WTC11 (cell line): Measurements from ENCODE around the gene PRPF31. TPM values are rescaled to one million over a fixed set of nuclear protein-coding genes. Genes with fewer than 3 reads are reported as not detected.

Source experiments
- ATAC-seq: fragments of 200-7000 bp; cut with Tn5 transposase; 2 replicates; pipeline ENCODE4 v1.10.0; 2021; ENCODE audit warnings: mild to moderate bottlenecking, moderate library complexity
- CTCF ChIA-PET: fragments of 300-600 bp; sonication (Branson Sonifier 250); formaldehyde crosslinking; loops from one replicate; lab custom pipeline; 2021; ENCODE audit warnings: antibody characterized with exemption; lab: Charles Lee
- POLR2A ChIA-PET: fragments of 350-600 bp; sonication (Branson Sonifier 250); formaldehyde crosslinking; loops from one replicate; lab custom pipeline; 2021; ENCODE audit warnings: antibody characterized with exemption; lab: Charles Lee
- DNase-seq: peaks from one replicate; pipeline ENCODE4 v3.0.0; 2021; ENCODE audit warnings: low spot score
- H3K27ac Mint-ChIP-seq: 2 replicates; pipeline ENCODE4 v1.8.0; 2021; ENCODE audit warnings: mixed read lengths
- H3K27me3 Mint-ChIP-seq: 2 replicates; pipeline ENCODE4 v1.8.0; 2021; ENCODE audit warnings: low read depth, mild to moderate bottlenecking, moderate library complexity, mixed read lengths
- H3K36me3 Mint-ChIP-seq: 2 replicates; pipeline ENCODE4 v1.8.0; 2021; ENCODE audit warnings: mixed read lengths
- H3K4me1 Mint-ChIP-seq: 2 replicates; pipeline ENCODE4 v1.8.0; 2022; ENCODE audit warnings: mixed read lengths
- H3K4me3 Mint-ChIP-seq: 2 replicates; pipeline ENCODE4 v1.8.0; 2021; ENCODE audit warnings: mild to moderate bottlenecking, moderate library complexity, mixed read lengths
- H3K9me3 Mint-ChIP-seq: 2 replicates; pipeline ENCODE4 v1.8.0; 2021; ENCODE audit warnings: mixed read lengths
- AFF4 ChIP-seq: sonication (generic); formaldehyde crosslinking; IDR thresholded peaks from 2 replicates; pipeline ENCODE4 v1.8.1; 2023; ENCODE audit warnings: mild to moderate bottlenecking, missing genetic modification reagents, borderline replicate concordance
- ARID4B ChIP-seq: sonication (generic); formaldehyde crosslinking; IDR thresholded peaks from 2 replicates; pipeline ENCODE4 v1.8.0; 2023; ENCODE audit warnings: missing genetic modification reagents, mild to moderate bottlenecking, borderline replicate concordance
- CREB1 ChIP-seq: sonication (generic); formaldehyde crosslinking; IDR thresholded peaks from 2 replicates; pipeline ENCODE4 v1.8.0; 2023; ENCODE audit warnings: mild to moderate bottlenecking, missing genetic modification reagents
- E2F5 ChIP-seq: sonication (generic); formaldehyde crosslinking; IDR thresholded peaks from 2 replicates; pipeline ENCODE4 v1.8.1; 2022; ENCODE audit warnings: mild to moderate bottlenecking, moderate library complexity, missing genetic modification reagents
- ELF4 ChIP-seq: sonication (generic); formaldehyde crosslinking; IDR thresholded peaks from 2 replicates; pipeline ENCODE4 v1.8.1; 2022; ENCODE audit warnings: low read depth, mild to moderate bottlenecking, moderate library complexity, missing genetic modification reagents
- ERG ChIP-seq: fragments of 250-450 bp; sonication (Bioruptor Pico); IDR thresholded peaks from 2 replicates; pipeline ENCODE4 v1.8.0; 2021; ENCODE audit warnings: mild to moderate bottlenecking
- ESRRA ChIP-seq: sonication (generic); formaldehyde crosslinking; IDR thresholded peaks from 2 replicates; pipeline ENCODE4 v1.8.1; 2022; ENCODE audit warnings: mild to moderate bottlenecking, missing genetic modification reagents, borderline replicate concordance
- FOXP4 ChIP-seq: sonication (generic); formaldehyde crosslinking; IDR thresholded peaks from 2 replicates; pipeline ENCODE4 v1.8.0; 2022; ENCODE audit warnings: mild to moderate bottlenecking, missing genetic modification reagents
- GABPB1 ChIP-seq: sonication (generic); formaldehyde crosslinking; IDR thresholded peaks from 2 replicates; pipeline ENCODE4 v1.8.1; 2023; ENCODE audit warnings: mild to moderate bottlenecking, missing genetic modification reagents
- GTF2I ChIP-seq: fragments of 250-450 bp; sonication (Bioruptor Pico); conservative IDR thresholded peaks from 2 replicates; pipeline ENCODE4 v1.4.0; 2021; ENCODE audit warnings: mild to moderate bottlenecking
- IRF2 ChIP-seq: sonication (generic); formaldehyde crosslinking; IDR thresholded peaks from 2 replicates; pipeline ENCODE4 v1.8.0; 2022; ENCODE audit warnings: low read depth, missing genetic modification reagents, borderline replicate concordance
- JUN ChIP-seq: sonication (generic); formaldehyde crosslinking; IDR thresholded peaks from 2 replicates; pipeline ENCODE4 v1.8.0; 2023; ENCODE audit warnings: mild to moderate bottlenecking, missing genetic modification reagents
- MAX ChIP-seq: sonication (generic); formaldehyde crosslinking; IDR thresholded peaks from 2 replicates; pipeline ENCODE4 v1.8.0; 2022; ENCODE audit warnings: mild to moderate bottlenecking, missing genetic modification reagents
- NR1H2 ChIP-seq: sonication (generic); formaldehyde crosslinking; IDR thresholded peaks from 2 replicates; pipeline ENCODE4 v1.9.0; 2021; ENCODE audit warnings: mild to moderate bottlenecking, moderate library complexity, missing genetic modification reagents
- ZBTB21 ChIP-seq: sonication (generic); formaldehyde crosslinking; IDR thresholded peaks from 2 replicates; pipeline ENCODE4 v1.8.1; 2023; ENCODE audit warnings: mild to moderate bottlenecking, missing genetic modification reagents, borderline replicate concordance
- ZBTB43 ChIP-seq: sonication (generic); formaldehyde crosslinking; IDR thresholded peaks from 2 replicates; pipeline ENCODE4 v1.8.1; 2023; ENCODE audit warnings: mild to moderate bottlenecking, missing genetic modification reagents
- total RNA-seq: library from RNA; stranded (reverse); gene quantifications from 3 replicates; pipeline ENCODE4 v1.2.3, GENCODE V29; 2021

The PRPF31 gene
- total RNA-seq, 1 experiment from 2014 or later: 92.8 TPM

- TF ChIP-seq FOXP4 (CRISPR knock-in tag) (no peak), CREB1 (CRISPR knock-in tag) (no peak), ZBTB21 (CRISPR knock-in tag) (no peak), GABPB1 (no peak), ELF4 (CRISPR knock-in tag) (no peak)
These were observed 26.7 kb downstream of the PRPF31 start (continued) for GRCh38 chr19:54142166-54142780.

- ATAC-seq: no peak
- Mint-ChIP-seq H3K36me3 (peaks cover 75% of the 10 kb centered on the region), H3K27me3 (no peaks in the 10 kb centered on the region; the same call in 1 of the 2 replicates), H3K9me3 (no peaks in the 10 kb centered on the region), H3K27ac (no peak overlapping the region), H3K4me1 (peaks cover 2% of the 10 kb centered on the region; the same call in 1 of the 2 replicates), H3K4me3 (no peak overlapping the region)
- POLR2A ChIA-PET: no interaction called here
- CTCF ChIA-PET: no interaction called here
- TF ChIP-seq JUN (CRISPR knock-in tag) (no peak), ESRRA (no peak), ARID4B (CRISPR knock-in tag) (no peak), ZBTB43 (no peak), MAX (CRISPR knock-in tag) (no peak), ERG (CRISPR knock-in tag) (no peak), IRF2 (CRISPR knock-in tag) (no peak)
- TF ChIP-seq, all 79 proteins: peak for 0
- no peak for DNase-seq
These were observed 30.1 kb downstream of the PRPF31 start for GRCh38 chr19:54145541-54146158.

- Mint-ChIP-seq H3K9me3 (no peaks in the 10 kb centered on the region), H3K36me3 (peaks cover 85% of the 10 kb centered on the region), H3K4me3 (no peak overlapping the region), H3K4me1 (no peaks in the 10 kb centered on the region), H3K27me3 (no peaks in the 10 kb centered on the region; the same call in 1 of the 2 replicates), H3K27ac (no peak overlapping the region)
- POLR2A ChIA-PET: interaction anchor here (1.4 kb wide), 1 partner anchor 8 kb away, joined by 3 read pairs; no protein-coding TSS in a partner anchor
- CTCF ChIA-PET: no interaction called here
- ATAC-seq (no peak), DNase-seq (no peak)
- TF ChIP-seq ESRRA: no peak
- TF ChIP-seq E2F5 (CRISPR knock-in tag): no peak
- no peak for TF ChIP-seq AFF4 (CRISPR knock-in tag)
- no peak for TF ChIP-seq NR1H2 (CRISPR knock-in tag)
- TF ChIP-seq GTF2I (CRISPR knock-in tag): no peak
- TF ChIP-seq GABPB1: no peak
These were observed 32.1 kb downstream of the PRPF31 start for GRCh38 chr19:54147676-54148075.
